ENCODE measurements around the gene NAALADL2.

The NAALADL2 gene

GRCh38 chr3:175430983-175431773, 572.0 kb downstream of the NAALADL2 start:
- Histone ChIP-seq H3K9me3 (ENCODE audit: insufficient read depth, low read length) (no peaks in the 10 kb centered on the region), H3K4me3 (ENCODE audit: low read length) (no peak overlapping the region)
- TF ChIP-seq, protein P1, sequence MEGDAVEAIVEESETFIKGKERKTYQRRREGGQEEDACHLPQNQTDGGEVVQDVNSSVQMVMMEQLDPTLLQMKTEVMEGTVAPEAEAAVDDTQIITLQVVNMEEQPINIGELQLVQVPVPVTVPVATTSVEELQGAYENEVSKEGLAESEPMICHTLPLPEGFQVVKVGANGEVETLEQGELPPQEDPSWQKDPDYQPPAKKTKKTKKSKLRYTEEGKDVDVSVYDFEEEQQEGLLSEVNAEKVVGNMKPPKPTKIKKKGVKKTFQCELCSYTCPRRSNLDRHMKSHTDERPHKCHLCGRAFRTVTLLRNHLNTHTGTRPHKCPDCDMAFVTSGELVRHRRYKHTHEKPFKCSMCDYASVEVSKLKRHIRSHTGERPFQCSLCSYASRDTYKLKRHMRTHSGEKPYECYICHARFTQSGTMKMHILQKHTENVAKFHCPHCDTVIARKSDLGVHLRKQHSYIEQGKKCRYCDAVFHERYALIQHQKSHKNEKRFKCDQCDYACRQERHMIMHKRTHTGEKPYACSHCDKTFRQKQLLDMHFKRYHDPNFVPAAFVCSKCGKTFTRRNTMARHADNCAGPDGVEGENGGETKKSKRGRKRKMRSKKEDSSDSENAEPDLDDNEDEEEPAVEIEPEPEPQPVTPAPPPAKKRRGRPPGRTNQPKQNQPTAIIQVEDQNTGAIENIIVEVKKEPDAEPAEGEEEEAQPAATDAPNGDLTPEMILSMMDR (IDR thresholded peaks at IDR 0.05; ENCODE audit: low read depth, low read length) = no peak
- no peak for TF ChIP-seq EZH2phosphoT487 (IDR thresholded peaks at IDR 0.05; ENCODE audit: low read depth)

DNA sequence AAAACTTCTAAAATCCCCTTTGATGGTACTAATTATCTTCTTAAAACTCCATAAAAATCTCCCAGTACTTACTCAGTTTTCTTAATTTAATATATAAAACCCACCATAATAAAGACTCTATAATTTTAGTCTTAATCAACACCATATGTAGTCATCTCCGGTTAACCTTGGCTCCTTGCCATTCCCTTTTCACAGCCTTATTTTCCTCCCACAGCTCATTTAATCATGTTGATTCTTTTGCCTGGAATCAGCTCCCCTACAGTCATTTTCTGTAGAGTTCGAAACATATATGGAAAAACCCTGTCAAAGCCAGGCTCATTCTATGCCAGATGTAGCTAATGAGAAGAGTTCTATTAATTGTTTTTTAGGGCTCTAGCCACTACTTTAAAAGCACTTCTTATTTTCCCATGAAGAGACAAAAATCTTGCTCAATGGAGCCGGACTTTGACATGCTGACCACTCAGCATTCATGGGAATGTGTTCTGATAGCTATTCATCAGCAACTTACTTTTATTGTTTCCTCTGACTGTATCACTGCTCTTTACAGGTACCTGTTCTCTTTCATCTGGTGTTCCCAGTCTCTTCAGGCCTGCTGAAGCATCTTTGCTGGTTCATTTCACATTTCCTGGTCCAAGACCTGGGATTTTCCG, 573.4 kb downstream of the NAALADL2 start:
- Histone ChIP-seq H4K20me1 (ENCODE audit: insufficient read depth, low read length) (no peaks in the 10 kb centered on the region), H3K79me2 (ENCODE audit: low read length) (no peaks in the 10 kb centered on the region), H2AFZ (ENCODE audit: low read depth, low read length) (no peak overlapping the region), H3K4me1 (ENCODE audit: low read length) (peaks cover 9% of the 10 kb centered on the region), H3K9ac (ENCODE audit: low read length) (no peak overlapping the region), H3K4me2 (ENCODE audit: low read length) (no peak overlapping the region), H3K27ac (ENCODE audit: low read length) (no peak overlapping the region), H3K9me3 (ENCODE audit: insufficient read depth, low read length) (no peaks in the 10 kb centered on the region), H3K4me3 (ENCODE audit: low read length) (no peak overlapping the region), H3K36me3 (replicated peaks; ENCODE audit: low read depth, low read length) (no peaks in the 10 kb centered on the region), H3K27me3 (ENCODE audit: low read depth, low read length) (no peaks in the 10 kb centered on the region)
- TF ChIP-seq, protein P1 (IDR thresholded peaks at IDR 0.05; ENCODE audit: low read depth, low read length) = no peak
- no peak for TF ChIP-seq EZH2phosphoT487 (IDR thresholded peaks at IDR 0.05; ENCODE audit: low read depth)

More at GRCh38 chr3:175430983-175431773, 572.0 kb downstream of the NAALADL2 start:
- Histone ChIP-seq H3K27me3 (ENCODE audit: low read depth, low read length) (no peaks in the 10 kb centered on the region), H3K79me2 (ENCODE audit: low read length) (no peaks in the 10 kb centered on the region), H4K20me1 (ENCODE audit: insufficient read depth, low read length) (no peaks in the 10 kb centered on the region), H3K4me2 (ENCODE audit: low read length) (no peak overlapping the region), H3K9ac (ENCODE audit: low read length) (no peak overlapping the region), H3K4me1 (ENCODE audit: low read length) (peaks cover 9% of the 10 kb centered on the region), H3K36me3 (replicated peaks; ENCODE audit: low read depth, low read length) (no peaks in the 10 kb centered on the region), H2AFZ (ENCODE audit: low read depth, low read length) (no peak overlapping the region), H3K27ac (ENCODE audit: low read length) (no peak overlapping the region)

GRCh38 chr3:175433026-175433674, 574.0 kb downstream of the NAALADL2 start:
- H2AFZ ChIP-seq (ENCODE audit: low read depth, low read length) = no peak overlapping the region

More at GRCh38 chr3:175433026-175433674, 574.0 kb downstream of the NAALADL2 start:
- Histone ChIP-seq H3K4me1 (ENCODE audit: low read length) (peaks cover 4% of the 10 kb centered on the region), H3K36me3 (replicated peaks; ENCODE audit: low read depth, low read length) (no peaks in the 10 kb centered on the region), H3K9me3 (ENCODE audit: insufficient read depth, low read length) (no peaks in the 10 kb centered on the region), H3K27me3 (ENCODE audit: low read depth, low read length) (no peaks in the 10 kb centered on the region), H3K79me2 (ENCODE audit: low read length) (no peaks in the 10 kb centered on the region), H3K4me3 (ENCODE audit: low read length) (no peak overlapping the region), H4K20me1 (ENCODE audit: insufficient read depth, low read length) (no peaks in the 10 kb centered on the region), H3K27ac (ENCODE audit: low read length) (no peak overlapping the region), H3K4me2 (ENCODE audit: low read length) (no peak overlapping the region), H3K9ac (ENCODE audit: low read length) (no peak overlapping the region)
- TF ChIP-seq EZH2phosphoT487 (IDR thresholded peaks at IDR 0.05; ENCODE audit: low read depth) = no peak
- TF ChIP-seq, protein P1 (IDR thresholded peaks at IDR 0.05; ENCODE audit: low read depth, low read length) = no peak

Data from OCI-LY3 (cell line).